GM10847 (cell line): ENCODE results near the gene ZKSCAN4.

ENCODE experiments used
- POLR2A ChIP-seq: IDR thresholded peaks from 2 replicates; pipeline ENCODE4 v1.6.1; 2011; ENCODE audit not compliant: insufficient read length; ENCODE audit errors: extremely low read depth

The ZKSCAN4 gene

DNA sequence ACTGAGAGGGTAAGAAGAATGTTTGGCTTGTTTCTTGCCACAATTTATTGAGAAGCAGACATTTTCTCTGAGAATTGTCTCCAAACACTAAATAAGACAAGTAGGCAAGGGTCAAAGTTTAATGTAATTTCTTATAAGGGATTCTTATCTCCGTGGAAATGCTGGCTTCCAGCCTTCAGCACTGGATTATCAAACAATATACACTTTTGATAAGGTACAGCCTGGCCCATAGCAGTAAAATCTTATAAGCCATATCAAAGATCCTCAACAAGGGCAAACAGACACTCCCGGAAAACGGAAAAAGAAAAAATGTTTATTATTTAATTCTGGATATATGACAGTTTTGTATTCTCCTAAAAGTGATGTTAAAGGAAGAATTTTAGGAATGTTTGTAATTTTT lies 45.5 kb downstream of the ZKSCAN4 start:
- TF ChIP-seq POLR2A = no peak

DNA sequence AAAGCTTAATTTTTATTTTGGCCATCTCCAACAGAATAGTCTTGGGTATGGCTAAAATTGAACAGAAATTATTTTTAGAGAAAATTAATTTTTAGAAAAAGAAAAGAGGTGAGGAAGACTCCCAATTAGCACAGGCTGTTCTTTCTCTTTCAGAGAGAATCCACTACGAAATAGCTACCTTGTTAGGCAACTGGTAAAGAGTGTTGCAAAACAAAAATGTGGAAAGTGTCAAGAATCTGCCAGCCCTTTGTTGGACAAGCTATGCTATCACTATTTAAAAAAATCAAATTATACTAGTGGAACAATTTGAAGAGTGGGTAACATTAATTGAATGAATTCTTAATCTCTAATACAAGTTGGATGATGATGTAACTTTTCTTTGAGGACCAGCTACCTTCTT lies 46.2 kb downstream of the ZKSCAN4 start:
- TF ChIP-seq POLR2A = no peak

DNA sequence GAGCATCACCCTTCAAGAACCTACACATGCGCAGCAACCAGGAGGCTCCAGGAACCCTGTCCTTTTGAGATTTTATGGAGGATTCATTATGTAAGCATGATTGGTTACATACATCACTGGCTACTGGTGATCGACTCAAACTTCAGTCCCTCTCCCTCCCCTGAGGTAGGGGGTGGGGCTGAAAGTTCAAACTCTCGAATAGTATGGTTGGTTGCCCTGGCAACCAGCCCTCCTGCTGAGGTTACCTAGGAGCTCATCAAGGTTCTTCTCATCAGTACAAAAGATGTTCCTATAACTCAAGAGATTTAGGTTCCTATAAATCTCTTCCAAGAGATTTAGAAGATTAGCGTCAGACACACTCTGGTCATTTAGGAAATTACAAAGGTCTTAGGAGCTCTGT lies 48.9 kb downstream of the ZKSCAN4 start:
- no peak for TF ChIP-seq POLR2A

DNA sequence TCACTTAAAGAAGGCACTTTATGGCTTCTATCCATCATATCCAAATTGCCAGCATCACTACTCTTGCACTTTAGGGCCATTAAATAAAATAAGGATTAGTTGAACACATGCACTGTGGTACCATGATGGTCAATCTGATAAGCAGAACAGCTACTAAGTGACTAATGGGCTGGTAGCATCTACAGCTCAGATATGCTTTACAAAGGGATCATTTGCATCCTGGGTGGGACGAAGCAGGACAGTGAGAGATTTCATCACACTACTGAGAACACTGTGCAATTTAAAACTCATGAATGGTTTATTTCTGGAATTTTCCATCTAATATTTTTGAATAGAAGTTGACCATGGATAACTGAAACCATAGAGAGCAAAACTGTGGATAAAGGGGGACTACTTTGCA lies 52.0 kb downstream of the ZKSCAN4 start:
- no peak for TF ChIP-seq POLR2A
